GM04503 (cell line): ENCODE results near the gene PDLIM5.
A peak's percentile ranks its signal among the peaks of the same experiment; 100 is the strongest.

Experiments used
- DNase-seq: peaks from one replicate; pipeline ENCODE4 v3.0.0-alpha.2; 2012; ENCODE audit warnings: low read depth

The PDLIM5 gene

GRCh38 chr4:94559351-94559806 lies 107.6 kb downstream of the PDLIM5 start:
- no peak for DNase-seq

GRCh38 chr4:94561249-94562024 lies 109.7 kb downstream of the PDLIM5 start:
- no peak for DNase-seq

GRCh38 chr4:94562285-94562684 lies 110.5 kb downstream of the PDLIM5 start:
- no peak for DNase-seq

GRCh38 chr4:94564252-94564651 lies 112.5 kb downstream of the PDLIM5 start:
- no peak for DNase-seq

GRCh38 chr4:94566420-94566819 lies 114.7 kb downstream of the PDLIM5 start:
- DNase-seq, result no peak

GRCh38 chr4:94567811-94568210 lies 116.1 kb downstream of the PDLIM5 start:
- DNase-seq, result no peak

- DNase-seq, result no peak
Measured at GRCh38 chr4:94570558-94570957, 118.8 kb downstream of the PDLIM5 start.

- no peak for DNase-seq
Measured at GRCh38 chr4:94571298-94571697, 119.6 kb downstream of the PDLIM5 start.

GRCh38 chr4:94571715-94572114 lies 120.0 kb downstream of the PDLIM5 start:
- DNase-seq, result no peak

GRCh38 chr4:94574050-94574449 lies 122.3 kb downstream of the PDLIM5 start:
- no peak for DNase-seq

- DNase-seq, result no peak
Measured at GRCh38 chr4:94574616-94575015, 122.9 kb downstream of the PDLIM5 start.

- DNase-seq, result no peak
Measured at GRCh38 chr4:94575652-94576051, 123.9 kb downstream of the PDLIM5 start.

- DNase-seq, result no peak
Measured at GRCh38 chr4:94576210-94576609, 124.5 kb downstream of the PDLIM5 start.

GRCh38 chr4:94577136-94577535 lies 125.4 kb downstream of the PDLIM5 start:
- DNase-seq, result peak; percentile 48

GRCh38 chr4:94578195-94578594 lies 126.5 kb downstream of the PDLIM5 start:
- DNase-seq, result no peak

- DNase-seq, result no peak
Measured at GRCh38 chr4:94581766-94582165, 130.0 kb downstream of the PDLIM5 start.

- DNase-seq, result no peak
Measured at GRCh38 chr4:94582517-94582916, 130.8 kb downstream of the PDLIM5 start.

- DNase-seq, result no peak
Measured at GRCh38 chr4:94583914-94584641, 132.3 kb downstream of the PDLIM5 start.

GRCh38 chr4:94588896-94589693 lies 137.4 kb downstream of the PDLIM5 start:
- DNase-seq, result peak; percentile 44

- no peak for DNase-seq
Measured at GRCh38 chr4:94590493-94590892, 138.8 kb downstream of the PDLIM5 start.

GRCh38 chr4:94591289-94591688 lies 139.5 kb downstream of the PDLIM5 start:
- no peak for DNase-seq

GRCh38 chr4:94595013-94595412 lies 143.3 kb downstream of the PDLIM5 start:
- no peak for DNase-seq
